ENCODE data around the gene ERN2.
"Not testable (repeated sequence)": the region's sequence is repeated elsewhere in the genome, so short reads cannot be mapped to it uniquely, and the experiment has no call there.

ERN2 gene

DNA sequence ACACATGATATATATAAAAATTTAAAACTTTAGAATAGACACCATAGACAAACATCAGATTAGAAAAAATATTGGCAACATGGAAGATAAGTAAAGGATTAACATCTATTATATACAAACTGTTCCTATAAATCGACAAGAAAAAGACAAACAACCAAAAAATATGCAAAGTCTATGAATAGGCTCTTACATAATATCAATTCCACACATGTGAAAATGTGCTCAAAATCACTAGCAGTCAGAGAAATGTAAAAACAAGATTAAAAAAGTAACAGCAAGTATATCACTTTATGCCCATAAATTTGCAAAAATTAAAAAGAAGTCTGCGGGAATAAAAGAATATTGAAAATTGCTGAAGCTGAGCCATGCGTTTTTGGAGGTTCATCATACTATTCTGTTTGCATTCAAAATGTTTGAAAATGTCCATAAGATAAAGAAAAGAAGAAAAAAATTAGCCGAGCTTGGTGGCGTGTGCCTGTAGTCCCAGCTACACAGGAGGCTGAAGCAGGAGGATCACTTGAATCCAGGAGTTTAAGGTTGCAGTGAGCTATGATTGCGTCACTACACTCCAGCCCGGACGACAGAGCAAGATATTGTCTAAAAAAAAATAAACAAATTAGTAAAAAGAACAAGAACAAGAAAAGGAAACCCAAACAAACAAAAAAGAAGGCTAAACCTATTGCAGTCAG lies 11.2 kb upstream of the ERN2 start:
- no peak overlapping the region for H3K4me3 ChIP-seq (ENCODE audit: low read depth, low read length)
- H3K27ac ChIP-seq: no peak overlapping the region
- H3K9ac ChIP-seq: no peak overlapping the region
- H3K36me3 ChIP-seq (ENCODE audit: control insufficient read depth, insufficient read depth, low read length): no peaks in the 10 kb centered on the region
- H3K79me2 ChIP-seq: no peaks in the 10 kb centered on the region
- no peaks in the 10 kb centered on the region for H3K9me3 ChIP-seq (ENCODE audit: control insufficient read depth, low read length)
- no peak overlapping the region for H3K4me2 ChIP-seq (ENCODE audit: low read length)
- TF ChIP-seq, protein P1, sequence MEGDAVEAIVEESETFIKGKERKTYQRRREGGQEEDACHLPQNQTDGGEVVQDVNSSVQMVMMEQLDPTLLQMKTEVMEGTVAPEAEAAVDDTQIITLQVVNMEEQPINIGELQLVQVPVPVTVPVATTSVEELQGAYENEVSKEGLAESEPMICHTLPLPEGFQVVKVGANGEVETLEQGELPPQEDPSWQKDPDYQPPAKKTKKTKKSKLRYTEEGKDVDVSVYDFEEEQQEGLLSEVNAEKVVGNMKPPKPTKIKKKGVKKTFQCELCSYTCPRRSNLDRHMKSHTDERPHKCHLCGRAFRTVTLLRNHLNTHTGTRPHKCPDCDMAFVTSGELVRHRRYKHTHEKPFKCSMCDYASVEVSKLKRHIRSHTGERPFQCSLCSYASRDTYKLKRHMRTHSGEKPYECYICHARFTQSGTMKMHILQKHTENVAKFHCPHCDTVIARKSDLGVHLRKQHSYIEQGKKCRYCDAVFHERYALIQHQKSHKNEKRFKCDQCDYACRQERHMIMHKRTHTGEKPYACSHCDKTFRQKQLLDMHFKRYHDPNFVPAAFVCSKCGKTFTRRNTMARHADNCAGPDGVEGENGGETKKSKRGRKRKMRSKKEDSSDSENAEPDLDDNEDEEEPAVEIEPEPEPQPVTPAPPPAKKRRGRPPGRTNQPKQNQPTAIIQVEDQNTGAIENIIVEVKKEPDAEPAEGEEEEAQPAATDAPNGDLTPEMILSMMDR (IDR thresholded peaks at IDR 0.05): no peak
- no peak overlapping the region for H2AFZ ChIP-seq
- H3K27me3 ChIP-seq (ENCODE audit: control insufficient read depth, insufficient read depth, low read length): no peaks in the 10 kb centered on the region
- no peaks in the 10 kb centered on the region for H3K4me1 ChIP-seq

DNA sequence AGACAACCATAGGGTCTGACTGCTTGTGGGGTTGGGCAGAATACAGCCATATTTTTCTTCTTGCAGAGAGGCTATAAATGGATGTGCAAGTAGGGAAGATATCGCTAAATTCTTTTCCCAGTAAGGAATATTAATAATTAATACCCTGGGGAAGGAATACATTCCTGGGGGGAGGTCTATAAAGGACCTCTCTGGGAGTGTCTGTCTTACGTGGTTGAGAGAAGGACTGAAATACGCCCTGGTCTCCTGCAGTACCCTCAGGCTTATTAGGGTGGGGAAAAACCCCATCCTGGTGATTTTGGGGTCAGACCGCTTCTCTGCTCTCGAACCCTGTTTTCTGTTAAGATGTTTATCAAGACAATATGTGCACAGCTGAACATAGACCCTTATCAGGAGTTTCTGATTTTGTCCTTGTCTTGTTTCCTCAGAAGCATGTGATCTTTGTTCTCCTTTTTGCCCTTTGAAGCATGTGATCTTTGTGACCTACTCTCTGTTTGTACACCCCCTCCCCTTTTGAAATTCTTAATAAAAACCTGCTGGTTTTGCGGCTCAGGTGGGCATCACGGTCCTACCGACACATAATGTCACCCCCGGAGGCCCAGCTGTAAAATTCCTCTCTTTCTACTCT lies 9.7 kb upstream of the ERN2 start:
- H3K27me3 ChIP-seq (ENCODE audit: control insufficient read depth, insufficient read depth, low read length); H3K79me2 ChIP-seq; H3K4me2 ChIP-seq (ENCODE audit: low read length); H3K9ac ChIP-seq; H3K4me3 ChIP-seq (ENCODE audit: low read depth, low read length); H3K9me3 ChIP-seq (ENCODE audit: control insufficient read depth, low read length); H3K27ac ChIP-seq; H3K36me3 ChIP-seq (ENCODE audit: control insufficient read depth, insufficient read depth, low read length); H3K4me1 ChIP-seq; H2AFZ ChIP-seq: not testable (repeated sequence)

DNA sequence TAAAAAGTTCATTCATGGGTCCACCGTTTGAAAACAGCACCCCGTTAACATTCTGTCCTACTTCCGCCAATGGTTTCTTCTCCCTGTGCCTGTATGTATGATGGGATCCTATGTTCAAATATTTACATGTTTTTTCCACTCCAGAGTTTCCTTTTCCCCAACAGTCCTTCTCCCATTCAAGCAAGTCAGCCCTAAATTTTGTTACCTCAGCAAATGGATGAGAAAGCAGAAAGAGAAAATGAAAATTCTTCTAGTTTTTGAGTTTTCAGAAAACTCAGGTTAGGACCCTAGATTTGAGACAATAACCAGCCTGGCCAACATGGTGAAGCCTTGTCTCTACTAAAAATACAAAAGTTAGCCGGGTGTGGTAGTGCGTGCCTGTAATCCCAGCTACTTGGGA lies 3.5 kb upstream of the ERN2 start:
- Histone ChIP-seq H3K4me1 (no peaks in the 10 kb centered on the region), H3K4me2 (ENCODE audit: low read length) (no peak overlapping the region), H3K9me3 (ENCODE audit: control insufficient read depth, low read length) (no peaks in the 10 kb centered on the region), H3K27ac (no peak overlapping the region), H2AFZ (no peak overlapping the region), H3K4me3 (ENCODE audit: low read depth, low read length) (no peak overlapping the region), H3K36me3 (ENCODE audit: control insufficient read depth, insufficient read depth, low read length) (no peaks in the 10 kb centered on the region), H3K79me2 (no peaks in the 10 kb centered on the region), H3K27me3 (ENCODE audit: control insufficient read depth, insufficient read depth, low read length) (no peaks in the 10 kb centered on the region), H3K9ac (no peak overlapping the region)
- TF ChIP-seq, protein P1 (IDR thresholded peaks at IDR 0.05): no peak

DNA sequence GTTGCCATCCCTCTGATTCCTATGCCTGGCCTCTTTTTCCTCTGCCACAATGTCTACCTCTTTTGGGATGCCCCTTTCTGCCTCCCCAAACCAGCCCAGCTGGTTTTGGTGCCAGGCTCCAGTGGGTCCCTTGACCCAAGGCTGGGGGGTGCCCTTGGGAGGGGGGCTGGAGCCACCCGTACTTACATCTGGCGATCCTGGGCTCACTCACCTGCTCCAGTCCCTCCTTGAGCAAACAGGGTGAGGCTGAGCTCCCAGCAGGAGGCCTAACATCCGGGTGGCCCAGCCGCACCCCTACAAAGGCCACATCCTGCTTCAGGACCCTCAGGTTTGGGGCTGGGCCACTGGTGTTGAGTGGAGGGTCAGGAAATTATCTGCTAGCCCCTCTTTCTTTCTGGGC lies 1.2 kb downstream of the ERN2 start:
- no peak overlapping the region for H3K4me2 ChIP-seq (ENCODE audit: low read length)
- no peak overlapping the region for H3K9ac ChIP-seq
- no peak overlapping the region for H3K27ac ChIP-seq
- H3K4me3 ChIP-seq (ENCODE audit: low read depth, low read length): no peak overlapping the region
- H3K79me2 ChIP-seq: no peaks in the 10 kb centered on the region
- no peak overlapping the region for H2AFZ ChIP-seq
- TF ChIP-seq, protein P1 (IDR thresholded peaks at IDR 0.05): no peak
- H3K4me1 ChIP-seq: no peaks in the 10 kb centered on the region
- no peaks in the 10 kb centered on the region for H3K27me3 ChIP-seq (ENCODE audit: control insufficient read depth, insufficient read depth, low read length)
- H3K36me3 ChIP-seq (ENCODE audit: control insufficient read depth, insufficient read depth, low read length): no peaks in the 10 kb centered on the region
- no peaks in the 10 kb centered on the region for H3K9me3 ChIP-seq (ENCODE audit: control insufficient read depth, low read length)

DNA sequence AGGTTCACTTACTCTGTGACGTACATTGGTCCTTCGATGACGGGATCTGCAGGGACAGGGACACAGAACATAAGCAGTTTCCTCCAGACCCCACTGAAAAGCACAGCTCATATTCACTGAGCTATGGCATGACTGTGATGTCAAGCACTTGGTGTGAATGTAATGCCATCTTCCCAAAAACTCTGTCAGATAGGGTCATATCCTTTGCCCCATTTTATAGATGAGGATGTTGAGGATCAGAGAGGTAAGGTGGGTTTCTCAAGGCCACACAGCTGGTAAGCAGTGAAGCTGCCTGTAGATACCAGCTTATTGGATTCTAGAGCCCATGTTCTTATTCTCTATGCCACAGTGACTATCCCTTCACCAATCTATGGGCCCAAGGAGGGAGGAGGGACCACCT lies 2.5 kb downstream of the ERN2 start:
- no peaks in the 10 kb centered on the region for H3K4me1 ChIP-seq
- H3K9ac ChIP-seq: no peak overlapping the region
- no peak overlapping the region for H2AFZ ChIP-seq
- TF ChIP-seq, protein P1 (IDR thresholded peaks at IDR 0.05): no peak
- H3K9me3 ChIP-seq (ENCODE audit: control insufficient read depth, low read length): no peaks in the 10 kb centered on the region
- H3K79me2 ChIP-seq: no peaks in the 10 kb centered on the region
- H3K4me2 ChIP-seq (ENCODE audit: low read length): no peak overlapping the region
- H3K27ac ChIP-seq: no peak overlapping the region
- no peaks in the 10 kb centered on the region for H3K27me3 ChIP-seq (ENCODE audit: control insufficient read depth, insufficient read depth, low read length)
- H3K4me3 ChIP-seq (ENCODE audit: low read depth, low read length): no peak overlapping the region
- H3K36me3 ChIP-seq (ENCODE audit: control insufficient read depth, insufficient read depth, low read length): no peaks in the 10 kb centered on the region

All from parathyroid adenoma (tissue), 2 donors.